Measurements from ENCODE around the gene PSMD9.

DNA sequence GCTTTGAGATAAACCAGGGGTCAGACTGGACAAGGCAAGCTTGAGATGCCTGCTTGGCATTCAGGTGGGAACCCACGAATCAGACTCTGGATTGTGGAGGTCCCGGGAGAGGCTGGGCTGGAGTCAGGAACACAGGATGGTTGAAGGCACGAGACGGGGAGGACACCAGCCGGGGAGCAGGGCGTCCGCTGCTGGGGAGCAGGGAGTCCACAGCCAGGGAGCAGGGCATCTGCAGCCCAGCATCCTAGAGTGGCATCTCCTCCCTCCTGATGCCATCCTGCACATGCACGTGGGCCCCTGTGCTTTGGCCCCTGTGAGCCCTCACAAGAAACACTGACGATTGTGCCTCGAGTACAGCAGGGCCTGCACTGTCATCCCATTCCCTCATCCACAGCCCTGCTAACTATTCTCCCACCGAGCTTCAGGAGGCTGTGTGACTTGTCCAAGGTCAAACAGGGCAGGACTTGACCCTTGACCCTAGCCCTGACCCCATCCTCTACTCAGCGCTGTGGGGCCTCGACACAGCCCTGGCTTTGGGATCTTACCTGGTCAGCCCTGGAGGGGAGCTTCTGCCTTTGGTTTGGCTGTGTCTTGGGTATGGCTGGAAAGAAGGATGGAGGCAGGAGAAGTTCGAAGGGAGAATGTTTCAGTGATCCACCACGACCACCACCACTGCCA, 74.9 kb downstream of the PSMD9 start:
- TF ChIP-seq, protein P1, sequence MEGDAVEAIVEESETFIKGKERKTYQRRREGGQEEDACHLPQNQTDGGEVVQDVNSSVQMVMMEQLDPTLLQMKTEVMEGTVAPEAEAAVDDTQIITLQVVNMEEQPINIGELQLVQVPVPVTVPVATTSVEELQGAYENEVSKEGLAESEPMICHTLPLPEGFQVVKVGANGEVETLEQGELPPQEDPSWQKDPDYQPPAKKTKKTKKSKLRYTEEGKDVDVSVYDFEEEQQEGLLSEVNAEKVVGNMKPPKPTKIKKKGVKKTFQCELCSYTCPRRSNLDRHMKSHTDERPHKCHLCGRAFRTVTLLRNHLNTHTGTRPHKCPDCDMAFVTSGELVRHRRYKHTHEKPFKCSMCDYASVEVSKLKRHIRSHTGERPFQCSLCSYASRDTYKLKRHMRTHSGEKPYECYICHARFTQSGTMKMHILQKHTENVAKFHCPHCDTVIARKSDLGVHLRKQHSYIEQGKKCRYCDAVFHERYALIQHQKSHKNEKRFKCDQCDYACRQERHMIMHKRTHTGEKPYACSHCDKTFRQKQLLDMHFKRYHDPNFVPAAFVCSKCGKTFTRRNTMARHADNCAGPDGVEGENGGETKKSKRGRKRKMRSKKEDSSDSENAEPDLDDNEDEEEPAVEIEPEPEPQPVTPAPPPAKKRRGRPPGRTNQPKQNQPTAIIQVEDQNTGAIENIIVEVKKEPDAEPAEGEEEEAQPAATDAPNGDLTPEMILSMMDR (IDR thresholded peaks at IDR 0.05; ENCODE audit: low read length), result no peak
- no peak for TF ChIP-seq EZH2 (IDR thresholded peaks at IDR 0.05; ENCODE audit: borderline replicate concordance, low read length)
